ENCODE measurements around the gene IL1RL1.

DNA sequence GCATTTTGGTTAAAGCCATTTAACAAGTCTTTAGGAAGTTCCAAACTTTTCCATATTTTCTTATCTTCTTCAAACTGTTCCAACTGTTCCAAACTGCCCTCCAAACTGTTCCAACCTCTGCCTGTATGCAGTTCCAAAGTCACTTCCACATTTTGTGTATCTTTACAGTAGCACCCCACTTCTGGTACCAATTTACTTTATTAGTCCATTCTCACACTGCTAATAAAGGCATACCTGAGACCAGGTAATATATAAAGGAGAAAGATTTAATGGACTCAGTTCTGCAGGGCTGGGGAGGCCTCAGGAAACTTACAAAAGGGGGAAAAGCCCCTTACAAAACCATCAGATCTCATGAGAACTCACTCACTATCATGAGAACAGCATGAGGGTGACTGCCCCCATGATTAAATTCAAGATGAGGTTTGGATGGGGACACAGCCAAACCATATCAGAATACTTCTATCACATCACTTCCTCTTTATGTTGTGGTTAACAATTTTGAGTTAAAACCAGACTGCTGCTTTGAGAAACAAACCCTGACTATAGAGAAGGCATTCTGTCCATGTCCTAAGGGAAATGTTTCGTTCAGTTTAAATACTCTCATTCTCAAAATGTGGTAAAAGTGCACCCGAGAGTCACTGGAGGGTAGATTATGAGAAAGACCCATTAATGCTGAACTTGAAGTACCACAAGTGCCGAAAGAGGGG lies 55.2 kb downstream of the IL1RL1 start:
- TF ChIP-seq, protein P1, sequence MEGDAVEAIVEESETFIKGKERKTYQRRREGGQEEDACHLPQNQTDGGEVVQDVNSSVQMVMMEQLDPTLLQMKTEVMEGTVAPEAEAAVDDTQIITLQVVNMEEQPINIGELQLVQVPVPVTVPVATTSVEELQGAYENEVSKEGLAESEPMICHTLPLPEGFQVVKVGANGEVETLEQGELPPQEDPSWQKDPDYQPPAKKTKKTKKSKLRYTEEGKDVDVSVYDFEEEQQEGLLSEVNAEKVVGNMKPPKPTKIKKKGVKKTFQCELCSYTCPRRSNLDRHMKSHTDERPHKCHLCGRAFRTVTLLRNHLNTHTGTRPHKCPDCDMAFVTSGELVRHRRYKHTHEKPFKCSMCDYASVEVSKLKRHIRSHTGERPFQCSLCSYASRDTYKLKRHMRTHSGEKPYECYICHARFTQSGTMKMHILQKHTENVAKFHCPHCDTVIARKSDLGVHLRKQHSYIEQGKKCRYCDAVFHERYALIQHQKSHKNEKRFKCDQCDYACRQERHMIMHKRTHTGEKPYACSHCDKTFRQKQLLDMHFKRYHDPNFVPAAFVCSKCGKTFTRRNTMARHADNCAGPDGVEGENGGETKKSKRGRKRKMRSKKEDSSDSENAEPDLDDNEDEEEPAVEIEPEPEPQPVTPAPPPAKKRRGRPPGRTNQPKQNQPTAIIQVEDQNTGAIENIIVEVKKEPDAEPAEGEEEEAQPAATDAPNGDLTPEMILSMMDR (IDR thresholded peaks at IDR 0.05) = no peak
- TF ChIP-seq POLR2AphosphoS5 (IDR thresholded peaks at IDR 0.05) (no peak), EP300 (IDR thresholded peaks at IDR 0.05) (no peak)

All from esophagus muscularis mucosa (tissue), 4 donors.